B cell (primary cell): ENCODE results near the gene STMP1. TPM values are rescaled to one million over a fixed set of nuclear protein-coding genes. Genes with fewer than 3 reads are reported as not detected.
A peak's percentile ranks its signal among the peaks of the same experiment; 100 is the strongest.

Source experiments
- ATAC-seq: fragments of 200-7000 bp; cut with Tn5 transposase; one replicate; pipeline ENCODE4 v1.10.0; 2021; ENCODE audit warnings: low read depth, mild to moderate bottlenecking, moderate number of reproducible peaks, moderate library complexity
- CTCF ChIA-PET: fragments of 350-600 bp; sonication (Branson Sonifier 250); formaldehyde crosslinking; loops from one replicate; lab custom pipeline; 2021; ENCODE audit warnings: antibody characterized with exemption, inconsistent platforms; lab: Charles Lee
- POLR2A ChIA-PET: fragments of 350-600 bp; sonication (Branson Sonifier 250); formaldehyde crosslinking; loops from one replicate; lab custom pipeline; 2021; ENCODE audit warnings: antibody characterized with exemption; lab: Charles Lee
- DNase-seq: peaks from one replicate; pipeline ENCODE4 v3.0.0; 2013
- H2AFZ ChIP-seq: 2 replicates; pipeline ENCODE4 v1.6.1; 2012; ENCODE audit warnings: mild to moderate bottlenecking, low read depth, low read length; ENCODE audit not compliant: insufficient read depth, poor library complexity, severe bottlenecking
- H3K27ac ChIP-seq, 2 donors: 1 replicate in 1 of 2; 2 replicates in 1 of 2; pipeline ENCODE4 v1.5.1; 2012 to 2013; ENCODE audit warnings: low read length in 2 of 2, mild to moderate bottlenecking in 2 of 2, moderate library complexity in 1 of 2
- H3K27me3 ChIP-seq, 4 experiments: fragments of 200-600 bp in 1 of 4; sonication (generic) in 1 of 4; replicated peaks in 1 of 4; 1 replicate in 2 of 4; 2 replicates in 2 of 4; pipeline versions ENCODE4 v1.6.1 to v1.7.0; 2013 to 2016; ENCODE audit warnings: low read length in 3 of 4, mild to moderate bottlenecking in 2 of 4, mixed read lengths in 1 of 4, moderate library complexity in 1 of 4; ENCODE audit not compliant: insufficient read depth in 4 of 4, control insufficient read depth in 3 of 4; ENCODE audit errors: control extremely low read depth in 1 of 4
- H3K36me3 ChIP-seq, 2 experiments: replicated peaks in 1 of 2; 1 replicate in 1 of 2; 2 replicates in 1 of 2; pipeline versions ENCODE4 v1.6.1 to v1.7.1; 2013; ENCODE audit warnings: low read length in 1 of 2; ENCODE audit not compliant: insufficient read depth in 2 of 2, control insufficient read depth in 1 of 2; ENCODE audit errors: control extremely low read depth in 1 of 2, extremely low read depth in 1 of 2
- H3K4me1 ChIP-seq, 2 donors: fragments of 200-600 bp in 1 of 2; sonication (generic) in 1 of 2; 1 replicate in 1 of 2; 2 replicates in 1 of 2; pipeline versions ENCODE4 v1.5.1 to v1.6.1; 2013 to 2017; ENCODE audit warnings: low read length in 2 of 2; ENCODE audit not compliant: control insufficient read depth in 2 of 2, insufficient read depth in 2 of 2
- H3K4me2 ChIP-seq: replicated peaks from 2 replicates; pipeline ENCODE3; 2012; ENCODE audit warnings: mild to moderate bottlenecking, low read depth, low read length; ENCODE audit not compliant: poor library complexity, severe bottlenecking
- H3K4me3 ChIP-seq, 5 experiments: fragments of 200-600 bp in 1 of 5; sonication (generic) in 1 of 5; 1 replicate in 3 of 5; 2 replicates in 2 of 5; pipeline versions ENCODE4 v1.5.1 to v1.7.0; 2011 to 2016; ENCODE audit warnings: low read length in 4 of 5, mild to moderate bottlenecking in 4 of 5, low read depth in 2 of 5, control low read depth in 1 of 5, moderate library complexity in 1 of 5; ENCODE audit not compliant: insufficient read depth in 1 of 5; ENCODE audit errors: control extremely low read depth in 1 of 5, extremely low read depth in 1 of 5
- H3K79me2 ChIP-seq: fragments of 200-600 bp; sonication (generic); one replicate; pipeline ENCODE4 v1.6.0; 2016; ENCODE audit warnings: low read length; ENCODE audit not compliant: control insufficient read depth, insufficient read depth
- H3K9ac ChIP-seq: fragments of 200-600 bp; sonication (generic); 2 replicates; pipeline ENCODE4 v1.6.1; 2017; ENCODE audit warnings: mild to moderate bottlenecking, low read length, moderate library complexity
- H3K9me3 ChIP-seq, 3 donors: one replicate each; pipeline versions ENCODE4 v1.6.1 to v1.7.1; 2013; ENCODE audit warnings: low read length in 2 of 3; ENCODE audit not compliant: control insufficient read depth in 2 of 3, insufficient read depth in 1 of 3; ENCODE audit errors: control extremely low read depth in 1 of 3
- H4K20me1 ChIP-seq: 2 replicates; pipeline ENCODE4 v1.6.0; 2012; ENCODE audit warnings: mild to moderate bottlenecking, low read length; ENCODE audit not compliant: insufficient read depth, control insufficient read depth, poor library complexity, severe bottlenecking
- H3K27ac Mint-ChIP-seq: one replicate; pipeline ENCODE4 v1.8.0; 2021; ENCODE audit warnings: mixed read lengths
- H3K27me3 Mint-ChIP-seq: one replicate; pipeline ENCODE4 v1.8.0; 2021; ENCODE audit warnings: mixed read lengths
- H3K4me1 Mint-ChIP-seq: one replicate; pipeline ENCODE4 v1.8.0; 2021; ENCODE audit warnings: mixed read lengths
- H3K4me3 Mint-ChIP-seq: one replicate; pipeline ENCODE4 v1.8.0; 2021; ENCODE audit warnings: mixed read lengths
- H3K9me3 Mint-ChIP-seq: one replicate; pipeline ENCODE4 v1.8.0; 2022; ENCODE audit warnings: mixed read lengths; ENCODE audit not compliant: insufficient read depth
- CTCF ChIP-seq: fragments of 200-600 bp; IDR thresholded peaks from one replicate; pipeline ENCODE4 v1.8.0; 2022; ENCODE audit warnings: antibody characterized with exemption, mild to moderate bottlenecking
- EZH2 ChIP-seq: IDR thresholded peaks from 2 replicates; pipeline ENCODE4 v1.6.1; 2012; ENCODE audit warnings: borderline replicate concordance, low read depth, mild to moderate bottlenecking, moderate library complexity, low read length; ENCODE audit not compliant: insufficient read depth, poor library complexity, severe bottlenecking
- WGBS: methylation state at CpG from one replicate; pipeline ENCODE4 v1.1.5; 2013; ENCODE audit warnings: missing lambda C conversion rate; ENCODE audit not compliant: insufficient coverage; 5-methylcytosine and 5-hydroxymethylcytosine counted together
- intact Hi-C: fragments of 100-400 bp; cut with micrococcal nuclease; formaldehyde crosslinking; loops from one replicate; pipeline ENCODE4 v1.10.0; 2022
- polyA plus RNA-seq: library from polyadenylated mRNA; depleted of rRNA; stranded (reverse); fragments of >200 nt; gene quantifications from 2 replicates; pipeline ENCODE4 v1.2.3, GENCODE V29; 2012
- total RNA-seq, 2 donors: library from RNA; stranded (reverse); fragments of 120-200 nt in 1 of 2; gene quantifications; 1 replicate in 1 of 2; 2 replicates in 1 of 2; pipeline versions ENCODE4 v1.2.3 to v1.2.4, GENCODE V29; 2013 to 2022

The STMP1 gene
- total and polyA plus RNA-seq, 2 donors (not counting 1 experiment from before 2014, with no cell fraction given): 11.0 to 33.5 TPM

DNA sequence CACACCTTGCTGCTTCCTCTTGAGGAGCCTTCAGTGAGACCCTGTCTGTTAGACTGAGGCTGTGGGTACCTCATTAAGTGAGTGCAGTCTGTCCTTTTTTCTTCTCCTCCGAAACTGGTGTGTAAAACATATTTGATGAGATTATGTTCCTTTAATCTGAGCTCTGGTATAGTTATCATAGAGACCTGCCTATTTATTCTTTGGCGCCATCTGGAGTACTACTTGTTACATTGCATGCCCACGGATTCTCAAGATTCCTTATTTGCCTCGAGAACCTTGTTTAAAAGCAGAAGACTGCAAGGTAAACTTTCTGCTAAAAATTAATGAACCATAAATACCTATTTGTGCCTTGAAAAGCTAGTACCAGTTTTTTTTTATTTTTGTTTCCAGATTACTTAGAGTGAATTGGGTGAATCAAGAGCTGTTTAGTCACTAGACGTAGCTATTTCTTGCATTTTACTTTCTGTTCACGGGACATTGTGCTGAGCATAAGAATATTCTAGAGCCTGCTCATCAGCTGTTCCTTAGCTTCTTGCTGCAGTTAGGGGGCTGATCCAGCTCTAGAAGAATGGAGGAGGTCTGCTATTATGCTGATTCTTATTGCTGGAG is 16.9 kb upstream of the STMP1 start:
- ATAC-seq (peak; percentile 70), DNase-seq (peak; percentile 56)
- Mint-ChIP-seq H3K27me3 (no peaks in the 10 kb centered on the region), H3K27ac (no peak overlapping the region), H3K9me3 (no peaks in the 10 kb centered on the region), H3K4me3 (no peak overlapping the region), H3K4me1 (no peaks in the 10 kb centered on the region)
- Histone ChIP-seq H3K4me2 (no peak overlapping the region), H3K79me2 (no peaks in the 10 kb centered on the region), H3K27ac (no peak overlapping the region), H3K4me3 (no peak overlapping the region), H3K36me3 (peaks cover 7 to 58% of the 10 kb centered on the region in 2 experiments), H3K9ac (no peak overlapping the region), H2AFZ (no peak overlapping the region), H3K9me3 (no peaks in the 10 kb centered on the region), H3K4me1 (no peaks in the 10 kb centered on the region), H3K27me3 (no peaks in the 10 kb centered on the region), H4K20me1 (no peaks in the 10 kb centered on the region)
- POLR2A ChIA-PET: no interaction called here
- CTCF ChIA-PET: interaction anchor here (0.6 to 7.3 kb wide), 26 partner anchors 8 to 1205 kb away, joined by 3 to 109 read pairs (median 5); partner anchors contain the start of gene STMP1
- intact Hi-C loops: loop anchor here (1.0 kb wide), 1 partner anchor 133 kb away; no protein-coding TSS in a partner anchor
- WGBS: 56% methylated on average over 4 of the region's 6 CpGs
- no peak for TF ChIP-seq EZH2
- peak; percentile 82 for TF ChIP-seq CTCF

- no peak overlapping the region for H3K9ac ChIP-seq
- H3K9me3 ChIP-seq: no peaks in the 10 kb centered on the region
- no peaks in the 10 kb centered on the region for H3K27me3 ChIP-seq
- ATAC-seq (no peak), DNase-seq (no peak)
- ChIA-PET CTCF (interaction anchor here (2.0 to 7.3 kb wide), 3 partner anchors 15 to 368 kb away, joined by 7 to 109 read pairs (median 26); no protein-coding TSS in a partner anchor), POLR2A (no interaction called here)
- Mint-ChIP-seq H3K4me1 (no peaks in the 10 kb centered on the region), H3K4me3 (no peak overlapping the region), H3K9me3 (no peaks in the 10 kb centered on the region), H3K27me3 (no peaks in the 10 kb centered on the region), H3K27ac (no peak overlapping the region)
- no peaks in the 10 kb centered on the region for H3K79me2 ChIP-seq
- no peak overlapping the region for H3K4me3 ChIP-seq
- intact Hi-C loops: no loop called here
- H3K36me3 ChIP-seq: peaks cover 9 to 46% of the 10 kb centered on the region in 2 experiments
- no peak overlapping the region for H3K27ac ChIP-seq
- no peak overlapping the region for H3K4me2 ChIP-seq
- WGBS: no CpG with 5 or more reads among the region's 1 CpG
- no peak for TF ChIP-seq CTCF
- no peak for TF ChIP-seq EZH2
- no peak overlapping the region for H2AFZ ChIP-seq
- no peaks in the 10 kb centered on the region for H3K4me1 ChIP-seq
- H4K20me1 ChIP-seq: no peaks in the 10 kb centered on the region
Measured at GRCh38 chr7:135647755-135648154, 14.6 kb upstream of the STMP1 start.
